Loucy (cell line): Measurements from ENCODE around the gene DCDC1.

Experiments
- H2AFZ ChIP-seq: fragments of 200-600 bp; sonication (generic); 2 replicates; pipeline ENCODE4 v1.6.0; 2016; ENCODE audit warnings: antibody characterized with exemption, mild to moderate bottlenecking, low read length, moderate library complexity
- H3F3A ChIP-seq: fragments of 200-600 bp; 2 replicates; pipeline ENCODE4 v1.6.0; 2016; ENCODE audit warnings: antibody characterized with exemption, low read depth, mild to moderate bottlenecking
- H3K27me3 ChIP-seq: fragments of 200-600 bp; sonication (generic); 2 replicates; pipeline ENCODE4 v1.6.1; 2014; ENCODE audit warnings: low read length, mild to moderate bottlenecking; ENCODE audit not compliant: insufficient read depth, poor library complexity, severe bottlenecking
- H3K36me3 ChIP-seq: fragments of 200-600 bp; sonication (generic); 2 replicates; pipeline ENCODE4 v1.6.1; 2016; ENCODE audit warnings: low read length; ENCODE audit not compliant: insufficient read depth
- H3K4me1 ChIP-seq: fragments of 200-600 bp; sonication (generic); 2 replicates; pipeline ENCODE4 v1.5.1; 2014; ENCODE audit warnings: low read length, mild to moderate bottlenecking; ENCODE audit not compliant: insufficient read depth, poor library complexity, severe bottlenecking
- H3K4me2 ChIP-seq: fragments of 200-600 bp; sonication (generic); 2 replicates; pipeline ENCODE4 v1.6.0; 2014; ENCODE audit warnings: antibody characterized with exemption, low read length, low read depth, mild to moderate bottlenecking; ENCODE audit not compliant: poor library complexity, severe bottlenecking
- H3K4me3 ChIP-seq: fragments of 200-600 bp; sonication (generic); 2 replicates; pipeline ENCODE4 v1.5.1; 2014; ENCODE audit warnings: low read length, mild to moderate bottlenecking, mixed read lengths; ENCODE audit not compliant: poor library complexity, severe bottlenecking
- H3K79me2 ChIP-seq: fragments of 200-600 bp; sonication (generic); 2 replicates; pipeline ENCODE4 v1.6.1; 2014; ENCODE audit warnings: low read length; ENCODE audit not compliant: insufficient read depth
- H3K9ac ChIP-seq: fragments of 200-600 bp; sonication (generic); 2 replicates; pipeline ENCODE4 v1.6.0; 2014; ENCODE audit warnings: mild to moderate bottlenecking, low read depth, low read length, moderate library complexity; ENCODE audit not compliant: poor library complexity, severe bottlenecking
- H3K9me2 ChIP-seq: fragments of 200-600 bp; sonication (generic); replicated peaks from 2 replicates; pipeline ENCODE4 v1.6.1; 2016; ENCODE audit warnings: low read depth, low read length, mixed read lengths
- H3K9me3 ChIP-seq: fragments of 200-600 bp; sonication (generic); 2 replicates; pipeline ENCODE4 v1.6.1; 2014; ENCODE audit warnings: mild to moderate bottlenecking, antibody characterized with exemption, low read length, low read depth; ENCODE audit not compliant: insufficient read depth
- H4K20me1 ChIP-seq: fragments of 200-600 bp; sonication (generic); 2 replicates; pipeline ENCODE4 v1.6.0; 2014; ENCODE audit warnings: antibody characterized with exemption, low read length, mild to moderate bottlenecking; ENCODE audit not compliant: insufficient read depth, poor library complexity, severe bottlenecking
- CTCF ChIP-seq: fragments of 200-600 bp; sonication (generic); conservative IDR thresholded peaks from 2 replicates; pipeline ENCODE4 v1.5.1; 2014; ENCODE audit warnings: mild to moderate bottlenecking, antibody characterized with exemption, low read length
- EZH2phosphoT487 ChIP-seq: fragments of 200-600 bp; IDR thresholded peaks from 2 replicates; pipeline ENCODE4 v1.6.1; 2018; ENCODE audit warnings: antibody characterized with exemption, mild to moderate bottlenecking, moderate library complexity, borderline replicate concordance

DCDC1 gene

GRCh38 chr11:31361743-31362142, 7.8 kb downstream of the DCDC1 start:
- Histone ChIP-seq H3K4me2 (no peak overlapping the region), H3K79me2 (no peaks in the 10 kb centered on the region), H3K9ac (no peak overlapping the region), H3K27me3 (no peaks in the 10 kb centered on the region), H3K36me3 (no peaks in the 10 kb centered on the region), H3K9me3 (no peaks in the 10 kb centered on the region), H3K9me2 (no peaks in the 10 kb centered on the region), H3F3A (no peaks in the 10 kb centered on the region), H3K4me1 (peaks cover 4% of the 10 kb centered on the region), H4K20me1 (no peaks in the 10 kb centered on the region), H3K4me3 (no peak overlapping the region), H2AFZ (no peak overlapping the region)
- TF ChIP-seq EZH2phosphoT487 (no peak), CTCF (no peak)

GRCh38 chr11:31355817-31356216, 13.7 kb downstream of the DCDC1 start:
- Histone ChIP-seq H3K36me3 (no peaks in the 10 kb centered on the region), H3K27me3 (no peaks in the 10 kb centered on the region), H3K4me2 (no peak overlapping the region), H4K20me1 (no peaks in the 10 kb centered on the region), H3K9ac (no peak overlapping the region), H3F3A (no peaks in the 10 kb centered on the region), H2AFZ (no peak overlapping the region), H3K79me2 (no peaks in the 10 kb centered on the region), H3K9me3 (no peaks in the 10 kb centered on the region), H3K9me2 (no peaks in the 10 kb centered on the region), H3K4me3 (no peak overlapping the region), H3K4me1 (no peaks in the 10 kb centered on the region)
- TF ChIP-seq EZH2phosphoT487 (no peak), CTCF (no peak)

- Histone ChIP-seq H3K4me3 (no peak overlapping the region), H3K9me3 (no peaks in the 10 kb centered on the region), H3K27me3 (no peaks in the 10 kb centered on the region), H3K36me3 (no peaks in the 10 kb centered on the region), H4K20me1 (no peaks in the 10 kb centered on the region), H2AFZ (no peak overlapping the region), H3F3A (no peaks in the 10 kb centered on the region), H3K4me1 (no peaks in the 10 kb centered on the region), H3K9me2 (no peaks in the 10 kb centered on the region), H3K79me2 (no peaks in the 10 kb centered on the region), H3K4me2 (no peak overlapping the region), H3K9ac (no peak overlapping the region)
- TF ChIP-seq CTCF (no peak), EZH2phosphoT487 (no peak)
Measured at GRCh38 chr11:31355131-31355530, 14.4 kb downstream of the DCDC1 start.
